ENCODE results near the gene RNF11.

GRCh38 chr1:51224255-51224654 is 11.8 kb upstream of the RNF11 start:
- no peak for TF ChIP-seq CTCF (conservative IDR thresholded peaks at IDR 0.05; ENCODE audit: low read depth, low read length)
- no peak for TF ChIP-seq EZH2 (IDR thresholded peaks at IDR 0.05; ENCODE audit: borderline replicate concordance, low read depth, low read length, poor library complexity, severe bottlenecking)
